ENCODE measurements around the gene UBXN4.

DNA sequence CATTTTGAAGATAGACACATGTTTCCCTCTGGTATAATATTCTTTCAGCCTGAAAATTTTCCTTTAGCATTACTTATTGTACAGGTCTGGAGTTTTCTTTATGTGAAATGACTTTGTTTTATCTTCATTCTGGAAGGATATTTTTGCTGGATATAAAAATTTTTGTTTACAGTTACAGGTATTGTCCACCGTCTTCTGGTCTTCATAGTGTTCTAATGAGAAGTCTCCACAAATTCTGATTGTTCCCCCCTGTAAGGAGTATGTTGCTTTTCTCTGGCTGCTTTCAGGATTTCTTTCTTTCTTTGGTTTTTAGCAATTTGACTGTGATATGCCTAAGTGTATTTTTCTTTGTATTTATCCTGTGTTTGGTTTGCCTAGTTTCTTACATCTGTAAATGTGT lies 15.0 kb downstream of the UBXN4 start:
- TF ChIP-seq, protein P1, sequence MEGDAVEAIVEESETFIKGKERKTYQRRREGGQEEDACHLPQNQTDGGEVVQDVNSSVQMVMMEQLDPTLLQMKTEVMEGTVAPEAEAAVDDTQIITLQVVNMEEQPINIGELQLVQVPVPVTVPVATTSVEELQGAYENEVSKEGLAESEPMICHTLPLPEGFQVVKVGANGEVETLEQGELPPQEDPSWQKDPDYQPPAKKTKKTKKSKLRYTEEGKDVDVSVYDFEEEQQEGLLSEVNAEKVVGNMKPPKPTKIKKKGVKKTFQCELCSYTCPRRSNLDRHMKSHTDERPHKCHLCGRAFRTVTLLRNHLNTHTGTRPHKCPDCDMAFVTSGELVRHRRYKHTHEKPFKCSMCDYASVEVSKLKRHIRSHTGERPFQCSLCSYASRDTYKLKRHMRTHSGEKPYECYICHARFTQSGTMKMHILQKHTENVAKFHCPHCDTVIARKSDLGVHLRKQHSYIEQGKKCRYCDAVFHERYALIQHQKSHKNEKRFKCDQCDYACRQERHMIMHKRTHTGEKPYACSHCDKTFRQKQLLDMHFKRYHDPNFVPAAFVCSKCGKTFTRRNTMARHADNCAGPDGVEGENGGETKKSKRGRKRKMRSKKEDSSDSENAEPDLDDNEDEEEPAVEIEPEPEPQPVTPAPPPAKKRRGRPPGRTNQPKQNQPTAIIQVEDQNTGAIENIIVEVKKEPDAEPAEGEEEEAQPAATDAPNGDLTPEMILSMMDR (IDR thresholded peaks at IDR 0.05 in 8 of 11, conservative IDR thresholded peaks at IDR 0.05 in 3 of 11) = no peak
- no peak for TF ChIP-seq POLR2A (IDR thresholded peaks at IDR 0.05)

Data from spleen (tissue), 7 donors.